HG03045 (cell line): ENCODE measurements around the gene SPR.

Experiments used
- ATAC-seq: cut with Tn5 transposase; IDR thresholded peaks from one replicate; pipeline ENCODE4 v1.9.1; 2021; ENCODE audit warnings: mild to moderate bottlenecking, moderate library complexity; ENCODE audit not compliant: unreplicated experiment

The SPR gene

GRCh38 chr2:72929010-72929409 is 41.8 kb downstream of the SPR start:
- ATAC-seq, result no peak

DNA sequence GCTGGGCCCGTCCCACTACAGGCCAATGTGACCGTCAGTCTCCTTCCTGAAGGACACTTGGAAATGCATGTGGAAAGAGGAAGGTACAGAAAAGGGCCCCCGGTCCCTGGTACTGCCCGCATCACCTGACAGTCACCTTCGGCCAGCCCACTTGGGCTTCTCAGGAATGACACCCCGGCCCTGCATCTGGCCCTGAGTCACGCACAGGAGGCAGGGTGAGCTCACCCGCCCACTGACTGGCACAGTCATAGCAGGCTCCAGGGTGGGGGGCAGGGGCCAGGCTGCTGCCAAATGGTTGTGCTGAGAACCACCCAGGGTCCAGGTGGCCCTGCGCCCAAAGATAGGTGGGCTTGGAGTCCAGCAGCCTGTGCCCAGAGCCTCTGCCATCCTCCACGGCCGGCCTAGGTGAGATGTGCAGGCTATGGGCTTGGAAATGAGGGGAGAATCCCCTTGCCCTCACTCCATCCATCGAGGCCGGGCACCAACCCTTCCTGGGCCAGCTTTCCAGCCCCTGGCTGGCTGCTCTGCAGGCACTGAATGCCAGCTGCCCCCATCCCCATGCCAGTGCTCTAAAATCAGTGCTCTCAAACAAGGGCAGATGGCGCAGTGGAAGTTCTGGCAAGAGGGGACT is 44.2 kb downstream of the SPR start:
- ATAC-seq, result no peak

DNA sequence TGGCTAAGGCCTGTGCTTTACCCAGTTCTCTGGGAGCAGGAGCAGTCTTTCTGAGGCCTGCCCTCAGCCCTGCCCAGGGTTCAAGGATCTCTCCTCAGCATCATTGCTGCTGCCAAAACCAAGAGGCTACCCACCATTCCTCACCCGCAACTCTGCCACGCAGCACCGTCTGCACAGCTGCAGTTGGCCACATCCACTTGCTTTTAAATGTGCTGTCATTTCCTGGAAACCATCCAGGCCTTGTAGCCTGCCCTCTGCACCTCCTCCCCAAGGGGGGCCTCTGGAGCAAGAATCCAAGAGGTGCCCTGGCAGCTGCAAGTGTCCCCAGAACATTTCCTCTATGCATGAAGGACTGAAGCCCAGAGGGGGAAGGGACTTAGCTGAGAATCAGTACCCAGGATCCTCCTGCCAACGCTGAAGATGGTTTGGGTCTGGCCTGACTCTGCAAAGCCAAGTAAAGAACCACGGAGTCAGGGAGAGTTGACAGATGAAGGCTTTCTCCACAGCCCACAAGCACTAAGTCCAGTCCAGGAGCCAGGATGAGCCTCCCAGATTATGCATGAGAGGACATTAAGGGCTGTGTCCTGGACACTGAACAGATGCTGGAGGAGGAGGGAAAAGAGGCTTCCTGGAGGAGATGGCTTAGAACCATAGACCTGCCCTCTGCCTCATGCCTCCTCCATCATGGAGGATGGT is 45.0 kb downstream of the SPR start:
- ATAC-seq, result no peak

DNA sequence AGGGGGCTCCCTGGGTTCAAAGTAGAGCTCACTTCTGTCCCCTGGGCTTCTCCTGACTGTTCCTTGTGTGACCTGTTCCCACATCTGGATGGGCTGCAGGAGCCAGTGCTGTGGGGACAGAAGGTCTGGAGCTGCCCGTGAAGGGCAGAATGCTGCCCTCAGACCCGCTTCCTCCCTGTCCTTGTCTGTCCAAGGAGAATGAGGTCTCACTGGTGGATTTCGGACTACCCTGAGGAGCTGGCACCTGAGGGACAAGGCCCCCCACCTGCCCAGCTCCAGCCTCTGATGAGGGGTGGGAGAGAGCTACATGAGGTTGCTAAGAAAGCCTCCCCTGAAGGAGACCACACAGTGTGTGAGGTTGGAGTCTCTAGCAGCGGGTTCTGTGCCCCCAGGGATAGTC is 45.6 kb downstream of the SPR start:
- ATAC-seq, result no peak

DNA sequence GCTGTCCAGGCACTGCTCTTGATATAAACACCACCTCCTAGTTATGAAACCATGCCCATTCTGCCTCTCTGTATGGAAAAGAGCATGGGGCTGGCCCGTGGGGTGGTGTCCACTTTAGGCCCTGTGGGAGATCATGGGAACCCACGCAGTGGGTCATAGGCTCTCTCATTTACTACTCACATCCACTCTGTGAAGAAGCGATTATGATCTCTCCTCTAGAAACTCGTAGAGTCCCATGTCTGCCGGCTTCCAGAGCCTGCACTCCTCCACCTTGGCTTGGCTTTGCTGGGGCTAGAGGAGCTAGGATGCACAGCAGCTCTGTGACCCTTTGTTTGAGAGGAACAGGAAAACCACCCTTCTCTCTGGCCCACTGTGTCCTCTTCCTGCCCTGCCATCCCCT is 46.0 kb downstream of the SPR start:
- no peak for ATAC-seq

GRCh38 chr2:72933646-72934151 is 46.5 kb downstream of the SPR start:
- no peak for ATAC-seq

- ATAC-seq, result no peak
Measured at GRCh38 chr2:72934683-72935610, 47.7 kb downstream of the SPR start.

- ATAC-seq, result no peak
Measured at GRCh38 chr2:72935611-72935957, 48.4 kb downstream of the SPR start.

DNA sequence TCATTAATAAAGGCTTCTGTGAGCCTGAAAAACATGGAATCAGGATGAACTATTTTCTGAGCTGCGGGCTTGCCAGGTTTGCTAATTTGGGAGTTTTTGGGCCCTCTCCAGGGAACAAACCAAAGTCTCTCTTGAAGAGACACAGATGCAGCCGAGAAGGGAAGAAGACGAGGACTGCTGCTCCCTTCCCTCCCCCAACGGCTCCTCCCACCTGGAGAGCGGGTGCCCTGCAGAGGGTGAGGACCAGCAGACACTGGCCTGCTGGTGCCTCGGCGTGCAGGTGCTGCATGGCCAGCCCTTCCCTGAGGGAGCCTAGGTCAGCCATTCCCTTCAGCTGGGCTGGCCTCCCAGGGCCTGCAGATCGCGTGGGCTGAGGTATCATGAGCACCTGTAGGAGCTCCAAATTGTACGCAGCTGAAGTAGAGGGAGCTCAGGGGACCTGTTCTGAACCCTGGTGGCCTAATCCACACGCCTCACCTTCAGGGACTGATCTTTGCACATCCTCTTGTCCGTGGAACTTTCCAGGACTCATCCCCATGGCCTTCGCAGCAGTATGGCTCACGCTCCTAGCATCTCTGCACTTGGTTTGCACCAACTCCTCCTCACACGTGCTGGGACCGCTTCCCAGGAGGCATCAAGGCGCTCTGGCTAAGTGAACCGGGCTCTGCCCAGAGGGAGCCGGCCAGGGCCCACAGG is 49.6 kb downstream of the SPR start:
- ATAC-seq, result no peak

DNA sequence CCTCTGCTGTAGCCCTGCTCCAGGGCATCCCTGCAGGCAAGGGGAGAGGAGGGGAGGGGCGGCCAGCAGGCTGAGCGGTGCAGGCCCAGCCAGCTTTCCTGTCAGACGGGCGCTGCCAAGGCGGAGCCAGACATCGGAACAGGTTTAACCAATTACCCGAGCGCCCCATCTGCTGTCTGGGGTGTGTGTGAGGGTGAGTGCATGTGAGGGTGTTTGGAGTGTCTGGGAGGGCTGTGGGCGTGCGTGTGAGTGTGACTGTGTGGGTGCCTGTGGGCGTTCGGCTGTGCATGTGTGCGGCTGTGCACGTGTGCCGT is 50.1 kb downstream of the SPR start:
- no peak for ATAC-seq

DNA sequence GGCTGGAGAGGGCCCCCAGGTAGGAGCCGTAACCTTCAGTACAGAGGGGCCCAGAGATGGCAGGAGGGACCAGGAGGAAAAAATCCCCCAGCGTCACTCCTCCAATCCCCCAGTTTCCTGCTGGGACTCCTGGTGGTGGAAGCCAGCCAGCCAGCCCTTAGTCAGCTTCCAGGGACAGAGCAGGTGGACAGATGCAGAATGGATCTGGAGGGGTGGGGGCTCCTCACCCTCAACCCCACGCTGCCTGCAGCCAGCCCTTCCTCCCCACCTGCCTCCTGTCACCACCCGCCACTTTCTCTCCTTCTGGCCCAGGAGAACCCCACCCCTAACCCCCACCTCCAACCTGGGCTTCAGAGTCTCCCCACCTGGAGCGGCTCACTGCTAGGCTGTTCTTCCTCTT is 51.2 kb downstream of the SPR start:
- ATAC-seq, result no peak

DNA sequence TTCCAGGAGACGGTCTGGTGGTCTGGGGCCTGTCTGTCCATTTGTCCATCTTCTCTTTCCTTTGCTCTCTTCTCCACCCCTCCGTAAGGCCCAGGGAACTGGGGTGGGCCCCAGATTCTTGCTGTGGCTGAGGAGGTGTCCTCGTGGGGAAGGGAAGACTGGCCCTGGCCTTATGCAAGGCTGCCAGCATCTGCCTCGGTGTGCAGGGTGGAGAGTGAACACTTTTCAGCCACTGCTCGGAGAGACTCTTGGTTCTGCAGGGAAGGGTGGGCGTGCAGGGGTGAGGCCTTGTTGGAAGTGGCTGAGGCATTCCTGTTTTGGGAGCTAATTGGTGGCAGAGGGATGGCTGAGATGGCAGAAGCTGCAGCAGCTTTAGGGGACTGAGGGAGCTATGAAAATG is 53.2 kb downstream of the SPR start:
- no peak for ATAC-seq

DNA sequence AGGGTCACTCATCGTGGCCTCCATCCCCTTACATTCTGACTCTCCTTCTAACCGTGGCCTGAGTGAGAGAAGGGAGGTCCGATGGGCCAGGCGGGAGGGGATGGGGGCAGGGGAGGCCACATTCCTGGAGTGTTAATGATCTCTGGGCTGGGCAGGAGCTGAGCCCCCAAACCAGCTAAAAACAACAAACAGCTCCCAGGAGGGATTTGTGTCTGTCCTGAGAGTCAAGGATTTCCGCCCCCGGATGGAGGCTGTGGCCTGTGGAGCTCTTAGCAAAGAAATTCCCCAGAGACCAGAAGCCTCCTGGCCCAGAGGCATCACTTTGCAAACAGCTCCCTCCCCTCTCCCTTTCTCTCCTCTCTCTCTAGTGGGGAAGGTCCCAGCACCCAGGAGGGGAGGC is 53.6 kb downstream of the SPR start:
- ATAC-seq, result no peak
